ENCODE measurements around the gene IL1RAP. TPM values are rescaled to one million over a fixed set of nuclear protein-coding genes. Genes with fewer than 3 reads are reported as not detected.

The IL1RAP gene
- total and polyA plus RNA-seq, 2 donors (not counting 3 experiments of a cell fraction or from before 2014, with no cell fraction given): 4.3 to 9.2 TPM

GRCh38 chr3:190586631-190587011, 72.7 kb downstream of the IL1RAP start:
- Histone ChIP-seq H4K20me1 (replicated peaks; ENCODE audit: control insufficient read depth, extremely low read depth, insufficient read depth, low read length) (no peaks in the 10 kb centered on the region), H3K4me3 (replicated peaks in 1 of 3; ENCODE audit: insufficient read depth in 1 of 3, low read depth in 1 of 3, low read length in 3 of 3) (no peak overlapping the region), H3K4me1 (ENCODE audit: control insufficient read depth, extremely low read depth, insufficient read depth, low read length) (peaks cover 7% of the 10 kb centered on the region), H3K9me3 (replicated peaks; ENCODE audit: control insufficient read depth, insufficient read depth, low read length) (no peaks in the 10 kb centered on the region), H3K36me3 (ENCODE audit: control insufficient read depth in 2 of 2, extremely low read depth in 1 of 2, insufficient read depth in 2 of 2, low read length in 2 of 2) (no peaks in the 10 kb centered on the region), H3K27me3 (ENCODE audit: control insufficient read depth in 2 of 2, insufficient read depth in 2 of 2, low read length in 2 of 2) (no peaks in the 10 kb centered on the region), H3K27ac (ENCODE audit: insufficient read depth, low read depth, low read length) (peak overlapping the region; percentile 52), H3K79me2 (ENCODE audit: control insufficient read depth, insufficient read depth, low read length) (no peaks in the 10 kb centered on the region), H3K9ac (replicated peaks; ENCODE audit: extremely low read depth, insufficient read depth, low read length) (no peak overlapping the region), H3K9me1 (replicated peaks; ENCODE audit: control insufficient read depth, extremely low read depth, insufficient read depth, low read length) (no peaks in the 10 kb centered on the region), H2AFZ (ENCODE audit: low read depth, low read length) (peak overlapping the region; percentile 36), H3K4me2 (ENCODE audit: insufficient read depth, low read length) (no peak overlapping the region)
- TF ChIP-seq FOS (IDR thresholded peaks at IDR 0.05; ENCODE audit: borderline replicate concordance, insufficient read depth, low read length) (no peak), POLR2A (IDR thresholded peaks at IDR 0.05; ENCODE audit: low read depth, low read length) (no peak), GATA2 (IDR thresholded peaks at IDR 0.05; ENCODE audit: insufficient read depth, insufficient read length, low read depth, low read length) (no peak), MYC (IDR thresholded peaks at IDR 0.05; ENCODE audit: low read depth, low read length) (no peak), CTCF (IDR thresholded peaks at IDR 0.05; ENCODE audit: extremely low read depth in 1 of 2, insufficient read depth in 1 of 2, low read depth in 1 of 2, low read length in 2 of 2) (no peak), POLR2AphosphoS5 (IDR thresholded peaks at IDR 0.05; ENCODE audit: insufficient read depth, low read depth, low read length) (no peak), EZH2 (IDR thresholded peaks at IDR 0.05; ENCODE audit: borderline replicate concordance, low read depth, low read length, severe bottlenecking) (no peak), JUN (IDR thresholded peaks at IDR 0.05; ENCODE audit: borderline replicate concordance, insufficient read depth, insufficient read length, low read depth) (no peak), MAX (IDR thresholded peaks at IDR 0.05; ENCODE audit: insufficient read depth, insufficient read length) (no peak)
- dilution Hi-C loops (cut with MboI; ENCODE audit: extremely low pct_ligation_motif_present, low sequenced_read_pairs) (no loop called here), intact Hi-C loops (cut with micrococcal nuclease) (loop anchor here (2.0 kb wide), 1 partner anchor 72 kb away; the partner anchor contains the start of gene IL1RAP)
- BruUV-seq (replicated peaks): no TSS peak
- FAIRE-seq: peak; percentile 8
- CTCF ChIA-PET: no interaction called here
- DNase-seq (ENCODE audit: low read depth, low spot score): peak; percentile 27
- POLR2A ChIA-PET: no interaction called here

All from endothelial cell of umbilical vein (primary cell).